ENCODE data around the gene RREB1.
"Not testable (repeated sequence)": the region's sequence is repeated elsewhere in the genome, so short reads cannot be mapped to it uniquely, and the experiment has no call there.

- TF ChIP-seq, protein P1, sequence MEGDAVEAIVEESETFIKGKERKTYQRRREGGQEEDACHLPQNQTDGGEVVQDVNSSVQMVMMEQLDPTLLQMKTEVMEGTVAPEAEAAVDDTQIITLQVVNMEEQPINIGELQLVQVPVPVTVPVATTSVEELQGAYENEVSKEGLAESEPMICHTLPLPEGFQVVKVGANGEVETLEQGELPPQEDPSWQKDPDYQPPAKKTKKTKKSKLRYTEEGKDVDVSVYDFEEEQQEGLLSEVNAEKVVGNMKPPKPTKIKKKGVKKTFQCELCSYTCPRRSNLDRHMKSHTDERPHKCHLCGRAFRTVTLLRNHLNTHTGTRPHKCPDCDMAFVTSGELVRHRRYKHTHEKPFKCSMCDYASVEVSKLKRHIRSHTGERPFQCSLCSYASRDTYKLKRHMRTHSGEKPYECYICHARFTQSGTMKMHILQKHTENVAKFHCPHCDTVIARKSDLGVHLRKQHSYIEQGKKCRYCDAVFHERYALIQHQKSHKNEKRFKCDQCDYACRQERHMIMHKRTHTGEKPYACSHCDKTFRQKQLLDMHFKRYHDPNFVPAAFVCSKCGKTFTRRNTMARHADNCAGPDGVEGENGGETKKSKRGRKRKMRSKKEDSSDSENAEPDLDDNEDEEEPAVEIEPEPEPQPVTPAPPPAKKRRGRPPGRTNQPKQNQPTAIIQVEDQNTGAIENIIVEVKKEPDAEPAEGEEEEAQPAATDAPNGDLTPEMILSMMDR (optimal IDR thresholded peaks at IDR 0.05 in 1 of 3, IDR thresholded peaks at IDR 0.05 in 1 of 3, conservative IDR thresholded peaks at IDR 0.05 in 1 of 3; ENCODE audit: extremely low read depth in 1 of 3, insufficient read depth in 2 of 3, low read length in 3 of 3) = not testable (repeated sequence)
- TF ChIP-seq EZH2 (IDR thresholded peaks at IDR 0.05; ENCODE audit: low read length) = not testable (repeated sequence)
Observed at GRCh38 chr6:7265385-7265726, 157.6 kb downstream of the RREB1 start.

Measured in keratinocyte (primary cell).